GM18868 (cell line): ENCODE data around the gene MFSD11.
"Not testable (repeated sequence)": the region's sequence is repeated elsewhere in the genome, so short reads cannot be mapped to it uniquely, and the experiment has no call there.

ENCODE experiments used
- ATAC-seq: cut with Tn5 transposase; IDR thresholded peaks from one replicate; pipeline ENCODE4 v1.9.1; 2021; ENCODE audit warnings: mild to moderate bottlenecking, moderate library complexity; ENCODE audit not compliant: unreplicated experiment

MFSD11 gene

GRCh38 chr17:76726231-76726775 is 11.6 kb upstream of the MFSD11 start, which contains the start of gene JMJD6:
Gene JMJD6, minus strand, starts transcription at chr17:76726606. Its CDS starts 131 bp downstream, at chr17:76726475.
- ATAC-seq = peak; percentile 74

- ATAC-seq = peak; percentile 42
Measured at GRCh38 chr17:76726776-76727718, 10.9 kb upstream of the MFSD11 start, which contains the start of gene METTL23. Gene METTL23, plus strand, starts transcription at chr17:76726839. Its CDS starts 2,872 bp downstream, at chr17:76729711.

- no peak for ATAC-seq
Measured at GRCh38 chr17:76727745-76728456, 10.0 kb upstream of the MFSD11 start.

- not testable (repeated sequence) for ATAC-seq
Measured at GRCh38 chr17:76731800-76732733, 5.9 kb upstream of the MFSD11 start.

GRCh38 chr17:76732734-76733617 is 4.9 kb upstream of the MFSD11 start:
- ATAC-seq = no peak

- ATAC-seq = no peak
Measured at GRCh38 chr17:76733618-76733957, 4.3 kb upstream of the MFSD11 start.

GRCh38 chr17:76734080-76734840 is 3.7 kb upstream of the MFSD11 start:
- ATAC-seq = no peak

- no peak for ATAC-seq
Measured at GRCh38 chr17:76735006-76735405, 2.9 kb upstream of the MFSD11 start.

- no peak for ATAC-seq
Measured at GRCh38 chr17:76735586-76736348, 2.2 kb upstream of the MFSD11 start.

- no peak for ATAC-seq
Measured at GRCh38 chr17:76736349-76737081, 1.4 kb upstream of the MFSD11 start.

GRCh38 chr17:76737082-76737675 is 740 bp upstream of the MFSD11 start, which contains the start of gene SRSF2:
Gene SRSF2, minus strand, starts transcription at chr17:76737331. Its CDS starts 171 bp downstream, at chr17:76737160.
- peak; percentile 68 for ATAC-seq

GRCh38 chr17:76738468-76738850 is 540 bp downstream of the MFSD11 start:
- no peak for ATAC-seq

- ATAC-seq = not testable (repeated sequence)
Measured at GRCh38 chr17:76739568-76740115, 1.7 kb downstream of the MFSD11 start.

GRCh38 chr17:76740329-76741118 is 2.6 kb downstream of the MFSD11 start:
- ATAC-seq = no peak

GRCh38 chr17:76742958-76743357 is 5.0 kb downstream of the MFSD11 start:
- no peak for ATAC-seq

GRCh38 chr17:76744747-76745146 is 6.8 kb downstream of the MFSD11 start:
- no peak for ATAC-seq
